Osteocyte (in vitro differentiated cells): ENCODE data around the gene FFAR2. TPM values are rescaled to one million over a fixed set of nuclear protein-coding genes. Genes with fewer than 3 reads are reported as not detected.

Source experiments
- DNase-seq: peaks from one replicate; pipeline ENCODE4 v3.0.0; 2021; ENCODE audit warnings: mixed read lengths; ENCODE audit not compliant: unreplicated experiment; ENCODE audit errors: extremely low spot score
- H3K27ac Mint-ChIP-seq: one replicate; pipeline ENCODE4 v1.8.0; 2021; ENCODE audit warnings: mild to moderate bottlenecking, mixed read lengths; ENCODE audit not compliant: unreplicated experiment
- H3K27me3 Mint-ChIP-seq: one replicate; pipeline ENCODE4 v1.8.0; 2021; ENCODE audit warnings: mixed read lengths; ENCODE audit not compliant: unreplicated experiment
- H3K36me3 Mint-ChIP-seq: one replicate; pipeline ENCODE4 v1.8.0; 2021; ENCODE audit warnings: mixed read lengths; ENCODE audit not compliant: unreplicated experiment
- H3K4me1 Mint-ChIP-seq: one replicate; pipeline ENCODE4 v1.8.0; 2021; ENCODE audit warnings: mixed read lengths; ENCODE audit not compliant: unreplicated experiment
- H3K4me3 Mint-ChIP-seq: one replicate; pipeline ENCODE4 v1.8.0; 2021; ENCODE audit warnings: mild to moderate bottlenecking, moderate library complexity, mixed read lengths; ENCODE audit not compliant: unreplicated experiment
- H3K9me3 Mint-ChIP-seq: one replicate; pipeline ENCODE4 v1.8.0; 2021; ENCODE audit warnings: mixed read lengths; ENCODE audit not compliant: unreplicated experiment
- total RNA-seq: library from RNA; stranded (reverse); gene quantifications from 2 replicates; pipeline ENCODE4 v1.2.1, GENCODE V29; 2021
- TF ChIP-seq, protein P1 (sequence below): fragments of 200-600 bp; sonication (generic); IDR thresholded peaks from 2 replicates; pipeline ENCODE4 v1.5.0; 2021; ENCODE audit warnings: antibody characterized with exemption, mild to moderate bottlenecking, moderate library complexity

FFAR2 gene
- total RNA-seq, 1 donor from 2014 or later: not detected

DNA sequence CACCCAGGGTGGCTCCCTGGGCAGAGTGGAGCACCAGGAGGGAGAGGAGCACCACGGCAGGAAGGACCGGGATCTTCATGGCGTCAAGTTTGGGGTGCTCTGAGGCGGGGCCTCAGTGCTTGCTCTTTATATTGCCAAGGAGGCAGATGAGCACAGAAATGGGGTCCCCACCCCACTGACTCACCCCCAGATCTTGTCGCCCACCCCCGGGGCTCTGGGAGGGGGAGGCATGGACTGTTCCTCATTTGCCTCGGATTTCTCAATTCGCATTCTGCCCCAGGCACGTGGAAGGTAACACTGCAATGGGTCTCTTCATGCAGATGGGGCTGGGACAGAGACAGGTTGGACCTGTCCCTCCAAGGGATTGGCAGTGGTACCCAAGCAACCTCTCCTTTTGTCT is 42.3 kb downstream of the FFAR2 start, which contains the start of gene KRTDAP:
Gene KRTDAP (minus strand): TSS at position 101 of the 400 bp plus-strand sequence. CDS start 22 bp downstream, at position 79.
- no peak for DNase-seq
- Mint-ChIP-seq H3K36me3 (no peaks in the 10 kb centered on the region), H3K4me3 (no peak within 1 kb of the TSS), H3K27ac (no peak within 1 kb of the TSS), H3K4me1 (no peaks in the 10 kb centered on the region), H3K9me3 (no peaks in the 10 kb centered on the region), H3K27me3 (peaks cover 27% of the 10 kb centered on the region)
- TF ChIP-seq, protein P1, sequence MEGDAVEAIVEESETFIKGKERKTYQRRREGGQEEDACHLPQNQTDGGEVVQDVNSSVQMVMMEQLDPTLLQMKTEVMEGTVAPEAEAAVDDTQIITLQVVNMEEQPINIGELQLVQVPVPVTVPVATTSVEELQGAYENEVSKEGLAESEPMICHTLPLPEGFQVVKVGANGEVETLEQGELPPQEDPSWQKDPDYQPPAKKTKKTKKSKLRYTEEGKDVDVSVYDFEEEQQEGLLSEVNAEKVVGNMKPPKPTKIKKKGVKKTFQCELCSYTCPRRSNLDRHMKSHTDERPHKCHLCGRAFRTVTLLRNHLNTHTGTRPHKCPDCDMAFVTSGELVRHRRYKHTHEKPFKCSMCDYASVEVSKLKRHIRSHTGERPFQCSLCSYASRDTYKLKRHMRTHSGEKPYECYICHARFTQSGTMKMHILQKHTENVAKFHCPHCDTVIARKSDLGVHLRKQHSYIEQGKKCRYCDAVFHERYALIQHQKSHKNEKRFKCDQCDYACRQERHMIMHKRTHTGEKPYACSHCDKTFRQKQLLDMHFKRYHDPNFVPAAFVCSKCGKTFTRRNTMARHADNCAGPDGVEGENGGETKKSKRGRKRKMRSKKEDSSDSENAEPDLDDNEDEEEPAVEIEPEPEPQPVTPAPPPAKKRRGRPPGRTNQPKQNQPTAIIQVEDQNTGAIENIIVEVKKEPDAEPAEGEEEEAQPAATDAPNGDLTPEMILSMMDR: no peak

GRCh38 chr19:35491836-35492360 is 43.8 kb downstream of the FFAR2 start:
- H3K36me3 Mint-ChIP-seq: no peaks in the 10 kb centered on the region

DNA sequence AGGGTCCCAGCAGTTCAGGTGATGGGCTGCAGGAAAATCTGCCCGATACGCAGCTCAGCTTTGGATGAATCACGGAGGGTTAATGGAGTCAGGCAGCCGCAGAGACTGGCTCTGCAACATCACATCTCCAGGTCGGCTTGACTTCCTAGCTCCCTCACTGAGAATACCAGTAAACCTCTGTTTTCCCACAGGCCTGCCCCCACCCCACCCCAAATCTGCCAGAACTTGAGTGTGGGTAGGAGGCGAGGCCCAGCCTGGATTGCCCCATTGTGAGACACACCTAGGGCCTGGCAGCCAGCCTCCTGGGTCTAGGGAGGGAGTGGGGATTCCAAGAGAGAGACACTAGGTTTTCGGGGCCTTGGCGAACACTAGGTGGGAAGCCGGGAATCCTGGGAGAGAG is 45.9 kb downstream of the FFAR2 start:
- H3K9me3 Mint-ChIP-seq: no peaks in the 10 kb centered on the region
- H3K4me1 Mint-ChIP-seq: no peaks in the 10 kb centered on the region
- H3K4me3 Mint-ChIP-seq: no peak overlapping the region
- peaks cover 22% of the 10 kb centered on the region for H3K27me3 Mint-ChIP-seq
- no peak for DNase-seq
- H3K36me3 Mint-ChIP-seq: no peaks in the 10 kb centered on the region
- TF ChIP-seq, protein P1: no peak
- no peak overlapping the region for H3K27ac Mint-ChIP-seq

More at GRCh38 chr19:35491836-35492360, 43.8 kb downstream of the FFAR2 start:
- no peaks in the 10 kb centered on the region for H3K4me1 Mint-ChIP-seq
- H3K4me3 Mint-ChIP-seq: no peak overlapping the region
- TF ChIP-seq, protein P1: no peak
- DNase-seq: no peak
- peaks cover 24% of the 10 kb centered on the region for H3K27me3 Mint-ChIP-seq
- no peaks in the 10 kb centered on the region for H3K9me3 Mint-ChIP-seq
- H3K27ac Mint-ChIP-seq: no peak overlapping the region

- Mint-ChIP-seq H3K27ac (no peak overlapping the region), H3K9me3 (no peaks in the 10 kb centered on the region), H3K4me1 (no peaks in the 10 kb centered on the region), H3K4me3 (no peak overlapping the region), H3K36me3 (no peaks in the 10 kb centered on the region), H3K27me3 (peaks cover 18% of the 10 kb centered on the region)
- no peak for DNase-seq
- TF ChIP-seq, protein P1: peak; percentile 87
Measured at GRCh38 chr19:35495107-35496064, 47.3 kb downstream of the FFAR2 start.

DNA sequence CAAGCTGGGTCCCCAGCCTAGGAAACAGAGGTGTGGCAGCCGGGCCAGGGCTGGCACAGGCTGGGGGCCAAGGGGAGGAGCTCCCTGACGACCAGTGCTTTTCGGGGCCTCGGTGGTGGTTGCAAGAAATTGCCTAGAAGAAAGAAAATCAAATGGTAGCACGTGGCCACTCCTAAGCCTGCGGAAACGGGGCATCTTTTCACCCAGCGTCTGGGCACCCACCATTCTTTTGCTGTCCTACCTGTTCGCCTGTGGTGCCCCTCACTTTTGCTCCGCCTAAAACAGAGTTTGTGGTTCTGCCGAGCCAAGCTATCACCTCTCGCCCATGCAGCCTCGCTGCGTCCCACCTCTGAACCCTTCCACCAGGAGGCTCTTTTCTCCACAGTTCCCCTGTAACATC is 49.3 kb downstream of the FFAR2 start:
- no peak for DNase-seq
- Mint-ChIP-seq H3K4me3 (no peak overlapping the region), H3K9me3 (no peaks in the 10 kb centered on the region), H3K4me1 (no peaks in the 10 kb centered on the region), H3K27ac (no peak overlapping the region), H3K36me3 (no peaks in the 10 kb centered on the region), H3K27me3 (peaks cover 12% of the 10 kb centered on the region)
- TF ChIP-seq, protein P1: no peak
